ENCODE measurements around the gene INTU. TPM values are rescaled to one million over a fixed set of nuclear protein-coding genes. Genes with fewer than 3 reads are reported as not detected.

Gene INTU
- total and polyA plus RNA-seq, 9 of the 15 experiments (the other 6 are each of a cell fraction or from before 2014, with no cell fraction given): 1.5 to 8.9 (median 3.9) TPM

DNA sequence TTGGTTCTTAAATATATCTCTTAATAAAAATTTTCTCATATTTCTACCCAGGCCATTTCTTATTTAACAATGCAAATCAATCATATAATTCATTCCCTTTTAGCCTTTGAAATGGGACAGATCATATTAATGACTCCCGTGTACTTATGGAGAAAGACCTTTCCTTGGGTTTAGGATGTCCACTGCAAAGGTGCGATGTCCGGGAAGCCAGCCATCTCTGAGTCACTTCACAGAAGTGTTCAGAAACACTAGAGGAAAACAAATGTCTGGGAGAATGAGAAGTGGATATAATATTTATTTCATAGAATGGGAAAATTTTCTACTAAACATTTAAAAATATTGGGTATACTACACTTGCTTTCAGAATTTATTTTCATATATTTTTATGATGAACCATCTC, 15.3 kb downstream of the INTU start (continued):
- TF ChIP-seq, protein P1, sequence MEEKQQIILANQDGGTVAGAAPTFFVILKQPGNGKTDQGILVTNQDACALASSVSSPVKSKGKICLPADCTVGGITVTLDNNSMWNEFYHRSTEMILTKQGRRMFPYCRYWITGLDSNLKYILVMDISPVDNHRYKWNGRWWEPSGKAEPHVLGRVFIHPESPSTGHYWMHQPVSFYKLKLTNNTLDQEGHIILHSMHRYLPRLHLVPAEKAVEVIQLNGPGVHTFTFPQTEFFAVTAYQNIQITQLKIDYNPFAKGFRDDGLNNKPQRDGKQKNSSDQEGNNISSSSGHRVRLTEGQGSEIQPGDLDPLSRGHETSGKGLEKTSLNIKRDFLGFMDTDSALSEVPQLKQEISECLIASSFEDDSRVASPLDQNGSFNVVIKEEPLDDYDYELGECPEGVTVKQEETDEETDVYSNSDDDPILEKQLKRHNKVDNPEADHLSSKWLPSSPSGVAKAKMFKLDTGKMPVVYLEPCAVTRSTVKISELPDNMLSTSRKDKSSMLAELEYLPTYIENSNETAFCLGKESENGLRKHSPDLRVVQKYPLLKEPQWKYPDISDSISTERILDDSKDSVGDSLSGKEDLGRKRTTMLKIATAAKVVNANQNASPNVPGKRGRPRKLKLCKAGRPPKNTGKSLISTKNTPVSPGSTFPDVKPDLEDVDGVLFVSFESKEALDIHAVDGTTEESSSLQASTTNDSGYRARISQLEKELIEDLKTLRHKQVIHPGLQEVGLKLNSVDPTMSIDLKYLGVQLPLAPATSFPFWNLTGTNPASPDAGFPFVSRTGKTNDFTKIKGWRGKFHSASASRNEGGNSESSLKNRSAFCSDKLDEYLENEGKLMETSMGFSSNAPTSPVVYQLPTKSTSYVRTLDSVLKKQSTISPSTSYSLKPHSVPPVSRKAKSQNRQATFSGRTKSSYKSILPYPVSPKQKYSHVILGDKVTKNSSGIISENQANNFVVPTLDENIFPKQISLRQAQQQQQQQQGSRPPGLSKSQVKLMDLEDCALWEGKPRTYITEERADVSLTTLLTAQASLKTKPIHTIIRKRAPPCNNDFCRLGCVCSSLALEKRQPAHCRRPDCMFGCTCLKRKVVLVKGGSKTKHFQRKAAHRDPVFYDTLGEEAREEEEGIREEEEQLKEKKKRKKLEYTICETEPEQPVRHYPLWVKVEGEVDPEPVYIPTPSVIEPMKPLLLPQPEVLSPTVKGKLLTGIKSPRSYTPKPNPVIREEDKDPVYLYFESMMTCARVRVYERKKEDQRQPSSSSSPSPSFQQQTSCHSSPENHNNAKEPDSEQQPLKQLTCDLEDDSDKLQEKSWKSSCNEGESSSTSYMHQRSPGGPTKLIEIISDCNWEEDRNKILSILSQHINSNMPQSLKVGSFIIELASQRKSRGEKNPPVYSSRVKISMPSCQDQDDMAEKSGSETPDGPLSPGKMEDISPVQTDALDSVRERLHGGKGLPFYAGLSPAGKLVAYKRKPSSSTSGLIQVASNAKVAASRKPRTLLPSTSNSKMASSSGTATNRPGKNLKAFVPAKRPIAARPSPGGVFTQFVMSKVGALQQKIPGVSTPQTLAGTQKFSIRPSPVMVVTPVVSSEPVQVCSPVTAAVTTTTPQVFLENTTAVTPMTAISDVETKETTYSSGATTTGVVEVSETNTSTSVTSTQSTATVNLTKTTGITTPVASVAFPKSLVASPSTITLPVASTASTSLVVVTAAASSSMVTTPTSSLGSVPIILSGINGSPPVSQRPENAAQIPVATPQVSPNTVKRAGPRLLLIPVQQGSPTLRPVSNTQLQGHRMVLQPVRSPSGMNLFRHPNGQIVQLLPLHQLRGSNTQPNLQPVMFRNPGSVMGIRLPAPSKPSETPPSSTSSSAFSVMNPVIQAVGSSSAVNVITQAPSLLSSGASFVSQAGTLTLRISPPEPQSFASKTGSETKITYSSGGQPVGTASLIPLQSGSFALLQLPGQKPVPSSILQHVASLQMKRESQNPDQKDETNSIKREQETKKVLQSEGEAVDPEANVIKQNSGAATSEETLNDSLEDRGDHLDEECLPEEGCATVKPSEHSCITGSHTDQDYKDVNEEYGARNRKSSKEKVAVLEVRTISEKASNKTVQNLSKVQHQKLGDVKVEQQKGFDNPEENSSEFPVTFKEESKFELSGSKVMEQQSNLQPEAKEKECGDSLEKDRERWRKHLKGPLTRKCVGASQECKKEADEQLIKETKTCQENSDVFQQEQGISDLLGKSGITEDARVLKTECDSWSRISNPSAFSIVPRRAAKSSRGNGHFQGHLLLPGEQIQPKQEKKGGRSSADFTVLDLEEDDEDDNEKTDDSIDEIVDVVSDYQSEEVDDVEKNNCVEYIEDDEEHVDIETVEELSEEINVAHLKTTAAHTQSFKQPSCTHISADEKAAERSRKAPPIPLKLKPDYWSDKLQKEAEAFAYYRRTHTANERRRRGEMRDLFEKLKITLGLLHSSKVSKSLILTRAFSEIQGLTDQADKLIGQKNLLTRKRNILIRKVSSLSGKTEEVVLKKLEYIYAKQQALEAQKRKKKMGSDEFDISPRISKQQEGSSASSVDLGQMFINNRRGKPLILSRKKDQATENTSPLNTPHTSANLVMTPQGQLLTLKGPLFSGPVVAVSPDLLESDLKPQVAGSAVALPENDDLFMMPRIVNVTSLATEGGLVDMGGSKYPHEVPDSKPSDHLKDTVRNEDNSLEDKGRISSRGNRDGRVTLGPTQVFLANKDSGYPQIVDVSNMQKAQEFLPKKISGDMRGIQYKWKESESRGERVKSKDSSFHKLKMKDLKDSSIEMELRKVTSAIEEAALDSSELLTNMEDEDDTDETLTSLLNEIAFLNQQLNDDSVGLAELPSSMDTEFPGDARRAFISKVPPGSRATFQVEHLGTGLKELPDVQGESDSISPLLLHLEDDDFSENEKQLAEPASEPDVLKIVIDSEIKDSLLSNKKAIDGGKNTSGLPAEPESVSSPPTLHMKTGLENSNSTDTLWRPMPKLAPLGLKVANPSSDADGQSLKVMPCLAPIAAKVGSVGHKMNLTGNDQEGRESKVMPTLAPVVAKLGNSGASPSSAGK (IDR thresholded peaks at IDR 0.05): no peak
- TF ChIP-seq SAFB2 (IDR thresholded peaks at IDR 0.05; ENCODE audit: borderline replicate concordance, low read depth, low read length, severe bottlenecking): no peak
- TF ChIP-seq GTF2A2 (tag; IDR thresholded peaks at IDR 0.05): no peak
- no peak for TF ChIP-seq DIDO1 (tag; IDR thresholded peaks at IDR 0.05; ENCODE audit: low read depth)
- no peak for TF ChIP-seq RFX1 (IDR thresholded peaks at IDR 0.05)
